ENCODE data around the gene IFITM1.

- TF ChIP-seq CTCF (IDR thresholded peaks at IDR 0.05; ENCODE audit: control extremely low read depth in 1 of 3, insufficient read depth in 1 of 3, low read depth in 1 of 3, low read length in 3 of 3), result no peak
- no peak for TF ChIP-seq TAF1 (IDR thresholded peaks at IDR 0.05; ENCODE audit: low read depth, low read length)
- TF ChIP-seq YY1 (IDR thresholded peaks at IDR 0.05; ENCODE audit: low read depth, low read length), result no peak
- TF ChIP-seq ATF2 (IDR thresholded peaks at IDR 0.05; ENCODE audit: low read length), result no peak
- TF ChIP-seq POLR2AphosphoS5 (IDR thresholded peaks at IDR 0.05; ENCODE audit: low read depth, low read length), result no peak
Measured at GRCh38 chr11:282171-282570, 31.7 kb upstream of the IFITM1 start.
